Measurements from ENCODE around the gene TNS3.

The TNS3 gene

GRCh38 chr7:47518827-47519226 is 63.1 kb downstream of the TNS3 start:
- no peak for DNase-seq

GRCh38 chr7:47517821-47518480 is 64.0 kb downstream of the TNS3 start:
- DNase-seq = no peak

GRCh38 chr7:47516985-47517600 is 64.8 kb downstream of the TNS3 start:
- no peak for DNase-seq

GRCh38 chr7:47516386-47516785 is 65.5 kb downstream of the TNS3 start:
- no peak for DNase-seq

GRCh38 chr7:47515305-47515834 is 66.5 kb downstream of the TNS3 start:
- DNase-seq = no peak

GRCh38 chr7:47514818-47515217 is 67.1 kb downstream of the TNS3 start:
- DNase-seq = no peak

- DNase-seq = no peak
These were observed 67.5 kb downstream of the TNS3 start for GRCh38 chr7:47514367-47514766.

GRCh38 chr7:47513741-47514241 is 68.1 kb downstream of the TNS3 start:
- no peak for DNase-seq

- no peak for DNase-seq
These were observed 69.3 kb downstream of the TNS3 start for GRCh38 chr7:47512481-47513176.

- no peak for DNase-seq
These were observed 70.1 kb downstream of the TNS3 start for GRCh38 chr7:47511699-47512370.

- no peak for DNase-seq
These were observed 71.1 kb downstream of the TNS3 start for GRCh38 chr7:47510786-47511185.

GRCh38 chr7:47510192-47510591 is 71.7 kb downstream of the TNS3 start:
- DNase-seq = no peak

GRCh38 chr7:47509571-47509970 is 72.3 kb downstream of the TNS3 start:
- DNase-seq = no peak

GRCh38 chr7:47508389-47509380 is 73.2 kb downstream of the TNS3 start:
- no peak for DNase-seq

GRCh38 chr7:47507522-47507921 is 74.4 kb downstream of the TNS3 start:
- DNase-seq = no peak

- DNase-seq = no peak
These were observed 75.2 kb downstream of the TNS3 start for GRCh38 chr7:47506382-47507339.

- DNase-seq = no peak
These were observed 76.5 kb downstream of the TNS3 start for GRCh38 chr7:47505312-47506007.

- no peak for DNase-seq
These were observed 77.2 kb downstream of the TNS3 start for GRCh38 chr7:47504551-47505311.

GRCh38 chr7:47503281-47503680 is 78.6 kb downstream of the TNS3 start:
- no peak for DNase-seq
